Measurements from ENCODE around the gene DOCK2. TPM values are rescaled to one million over a fixed set of nuclear protein-coding genes. Genes with fewer than 3 reads are reported as not detected.
A peak's percentile ranks its signal among the peaks of the same experiment; 100 is the strongest.

The DOCK2 gene
- polyA plus RNA-seq, 1 of the 3 experiments (the other 2 are of a cell fraction) = 3.8 TPM

GRCh38 chr5:170039830-170040229 is 402.8 kb downstream of the DOCK2 start:
- 82% methylated on average over 3 of the region's 3 CpGs for WGBS (ENCODE audit: low lambda C conversion rate)
- Histone ChIP-seq H4K20me1 (ENCODE audit: insufficient read depth) (no peaks in the 10 kb centered on the region), H3K79me2 (ENCODE audit: insufficient read depth) (no peaks in the 10 kb centered on the region), H3K4me3 (ENCODE audit: low read depth in 2 of 2, low read length in 1 of 2) (no peak overlapping the region), H3K9ac (no peak overlapping the region), H3K27ac (ENCODE audit: low read depth in 2 of 2, low read length in 1 of 2) (no peak overlapping the region), H3K36me3 (replicated peaks in 1 of 2; ENCODE audit: control insufficient read depth in 1 of 2, insufficient read depth in 2 of 2, low read length in 1 of 2) (no peaks in the 10 kb centered on the region), H3K4me2 (no peak overlapping the region), H3K27me3 (ENCODE audit: insufficient read depth) (no peaks in the 10 kb centered on the region), H3K9me3 (no peaks in the 10 kb centered on the region), H3K4me1 (ENCODE audit: control insufficient read depth in 1 of 2, insufficient read depth in 2 of 2, low read depth in 1 of 2, low read length in 1 of 2) (no peaks in the 10 kb centered on the region), H3F3A (replicated peaks; ENCODE audit: insufficient read depth) (no peaks in the 10 kb centered on the region), H2AFZ (ENCODE audit: low read depth) (no peak overlapping the region), H3K9me2 (no peaks in the 10 kb centered on the region)
- TF ChIP-seq SIN3A (IDR thresholded peaks at IDR 0.05; ENCODE audit: borderline replicate concordance, low read depth, low read length) (no peak), EZH2phosphoT487 (IDR thresholded peaks at IDR 0.05; ENCODE audit: borderline replicate concordance, low read depth) (no peak), MAX (IDR thresholded peaks at IDR 0.05; ENCODE audit: low read depth) (no peak), JUND (IDR thresholded peaks at IDR 0.05) (no peak)
- no peak for DNase-seq
- POLR2A ChIA-PET = no interaction called here
- CTCF ChIA-PET = no interaction called here

- H3K27ac ChIP-seq (ENCODE audit: low read depth in 2 of 2, low read length in 1 of 2) = no peak overlapping the region
- H3K4me2 ChIP-seq = no peak overlapping the region
- no peaks in the 10 kb centered on the region for H3K9me3 ChIP-seq
- H3K27me3 ChIP-seq (ENCODE audit: insufficient read depth) = no peaks in the 10 kb centered on the region
- no peak overlapping the region for H2AFZ ChIP-seq (ENCODE audit: low read depth)
- 81% methylated on average over 3 of the region's 3 CpGs for WGBS (ENCODE audit: low lambda C conversion rate)
- no peak overlapping the region for H3K9ac ChIP-seq
- H3F3A ChIP-seq (replicated peaks; ENCODE audit: insufficient read depth) = no peaks in the 10 kb centered on the region
- H3K9me2 ChIP-seq = no peaks in the 10 kb centered on the region
- no peak for TF ChIP-seq POLR2AphosphoS5 (IDR thresholded peaks at IDR 0.05; ENCODE audit: low read depth, low read length)
- TF ChIP-seq REST (IDR thresholded peaks at IDR 0.05; ENCODE audit: low read depth, low read length) = no peak
- TF ChIP-seq MXI1 (IDR thresholded peaks at IDR 0.05; ENCODE audit: low read depth, low read length) = no peak
- TF ChIP-seq SIN3A (IDR thresholded peaks at IDR 0.05; ENCODE audit: borderline replicate concordance, low read depth, low read length) = no peak
- no peak for TF ChIP-seq PBX3 (IDR thresholded peaks at IDR 0.05)
- no peak for TF ChIP-seq MEF2A (IDR thresholded peaks at IDR 0.05; ENCODE audit: borderline replicate concordance, low read depth)
- TF ChIP-seq GABPA (IDR thresholded peaks at IDR 0.05; ENCODE audit: low read depth) = no peak
- TF ChIP-seq USF2 (IDR thresholded peaks at IDR 0.05; ENCODE audit: borderline replicate concordance, low read depth, low read length) = no peak
- TF ChIP-seq MAX (IDR thresholded peaks at IDR 0.05; ENCODE audit: low read depth) = no peak
- TF ChIP-seq NRF1 (IDR thresholded peaks at IDR 0.05; ENCODE audit: low read depth, low read length) = no peak
- no peak for TF ChIP-seq ZBTB33 (IDR thresholded peaks at IDR 0.05; ENCODE audit: borderline replicate concordance, low read depth)
- TF ChIP-seq NFIC (IDR thresholded peaks at IDR 0.05; ENCODE audit: borderline replicate concordance) = no peak
- no peak for TF ChIP-seq YY1 (IDR thresholded peaks at IDR 0.05; ENCODE audit: low read depth)
- TF ChIP-seq RAD21 (IDR thresholded peaks at IDR 0.05; ENCODE audit: low read length) = no peak
- no peak for TF ChIP-seq USF1 (IDR thresholded peaks at IDR 0.05; ENCODE audit: borderline replicate concordance, low read depth)
- no peak for TF ChIP-seq EP300 (IDR thresholded peaks at IDR 0.05; ENCODE audit: borderline replicate concordance in 1 of 2, low read depth in 1 of 2, low read length in 1 of 2)
- ChIA-PET POLR2A (interaction anchor here (0.7 kb wide), 1 partner anchor 20 kb away, joined by 3 read pairs; no protein-coding TSS in a partner anchor), CTCF (interaction anchor here (1.1 kb wide), 1 partner anchor 66 kb away, joined by 4 read pairs; the partner anchor contains the start of gene INSYN2B)
- H3K4me3 ChIP-seq (ENCODE audit: low read depth in 2 of 2, low read length in 1 of 2) = no peak overlapping the region
- no peaks in the 10 kb centered on the region for H3K79me2 ChIP-seq (ENCODE audit: insufficient read depth)
- peaks cover 0 to 11% of the 10 kb centered on the region in 2 experiments; a peak in 1 of 4 replicates for H3K4me1 ChIP-seq (ENCODE audit: control insufficient read depth in 1 of 2, insufficient read depth in 2 of 2, low read depth in 1 of 2, low read length in 1 of 2)
- DNase-seq = peak; percentile 56
- H4K20me1 ChIP-seq (ENCODE audit: insufficient read depth) = no peaks in the 10 kb centered on the region
- H3K36me3 ChIP-seq (replicated peaks in 1 of 2; ENCODE audit: control insufficient read depth in 1 of 2, insufficient read depth in 2 of 2, low read length in 1 of 2) = no peaks in the 10 kb centered on the region
Measured at GRCh38 chr5:170046241-170046640, 409.2 kb downstream of the DOCK2 start.

Measured in SK-N-SH (cell line).